Uterine smooth muscle cell (primary cell): ENCODE data around the gene MRPL20. TPM values are rescaled to one million over a fixed set of nuclear protein-coding genes. Genes with fewer than 3 reads are reported as not detected.

Experiments
- total RNA-seq: library from RNA; depleted of rRNA; stranded (reverse); fragments of >200 nt; gene quantifications from 2 replicates; pipeline ENCODE4 v1.2.3, GENCODE V29; 2014

Gene MRPL20
- total RNA-seq = 72.1 and 100 TPM in 2 replicates

DNA sequence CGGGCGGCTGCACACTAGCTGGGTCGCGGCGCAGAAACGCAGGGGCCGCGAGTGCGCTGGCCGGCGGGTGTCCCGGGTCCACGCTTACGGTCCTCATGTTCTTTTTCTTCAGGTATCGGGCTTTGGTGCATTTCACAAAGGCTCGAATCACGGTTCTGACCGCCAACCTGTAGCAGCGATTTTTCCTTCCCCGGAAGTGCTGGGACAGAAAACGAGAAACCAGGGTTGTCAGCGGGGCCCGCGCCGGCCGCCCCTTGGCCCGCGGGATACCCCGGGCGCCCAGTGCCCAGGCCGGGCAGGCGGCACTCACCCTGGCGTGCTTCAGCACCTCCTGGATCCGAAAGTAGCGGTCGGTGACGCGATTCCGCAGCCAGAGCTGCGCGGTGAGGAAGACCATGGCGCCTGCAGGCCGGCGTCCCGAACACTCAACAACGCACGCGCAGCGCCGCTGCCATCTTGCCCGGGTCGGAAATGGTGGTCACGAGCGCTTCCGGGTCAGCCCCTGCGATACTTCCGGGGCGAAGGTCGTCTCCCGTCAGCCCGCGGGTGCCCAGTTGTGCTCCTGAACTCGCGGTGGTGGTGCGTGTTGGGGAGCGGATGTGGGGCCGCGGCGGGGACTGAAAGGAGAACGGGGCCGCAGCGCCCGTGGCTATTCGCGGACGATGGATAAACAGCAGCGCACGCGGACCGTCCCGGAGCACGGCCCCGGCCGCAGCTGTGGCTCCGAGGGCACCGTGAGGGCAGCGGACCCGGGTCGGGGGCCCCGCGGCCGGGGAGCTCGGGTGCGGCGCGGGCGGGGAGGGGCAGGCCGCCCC, at the start of gene MRPL20:
Gene MRPL20, minus strand, starts transcription at position 473 of the 815 bp plus-strand sequence. Its CDS starts 76 bp downstream, at position 397.

DNA sequence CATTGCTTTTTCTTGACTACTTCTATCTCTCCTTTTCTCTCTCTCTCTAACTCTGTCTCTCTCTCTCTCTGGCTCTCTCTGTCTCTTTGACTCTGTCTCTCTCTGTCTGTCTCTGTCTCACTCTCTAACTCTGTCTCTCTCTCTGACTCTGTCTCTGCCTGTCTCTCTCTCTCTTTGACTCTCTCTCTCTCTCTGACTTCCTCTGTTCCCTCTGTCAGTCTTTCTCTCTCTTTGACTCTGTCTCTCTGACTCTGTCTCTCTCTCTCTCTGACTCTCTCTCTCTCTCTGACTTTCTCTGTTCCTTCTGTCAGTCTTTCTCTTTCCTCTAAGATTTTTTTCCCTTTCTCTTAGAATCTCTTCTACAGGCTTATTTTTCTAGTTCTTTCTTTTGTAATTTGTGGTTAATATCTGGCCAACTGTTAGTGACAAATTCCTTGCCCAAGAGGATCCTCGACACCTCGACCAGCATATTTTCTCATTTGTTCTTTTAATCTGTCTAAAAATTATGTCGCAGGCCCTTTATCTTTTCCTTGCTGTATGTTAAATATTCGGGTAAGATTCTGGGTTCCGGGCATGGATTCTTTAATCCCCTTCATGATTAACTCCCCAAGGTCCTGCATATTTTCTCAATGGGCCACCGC, 42.1 kb upstream of the MRPL20 start, which contains the start of gene ATAD3C:
Gene ATAD3C, plus strand, starts transcription at position 591 of the 641 bp plus-strand sequence. CDS start 995 bp downstream, outside the sequence.

DNA sequence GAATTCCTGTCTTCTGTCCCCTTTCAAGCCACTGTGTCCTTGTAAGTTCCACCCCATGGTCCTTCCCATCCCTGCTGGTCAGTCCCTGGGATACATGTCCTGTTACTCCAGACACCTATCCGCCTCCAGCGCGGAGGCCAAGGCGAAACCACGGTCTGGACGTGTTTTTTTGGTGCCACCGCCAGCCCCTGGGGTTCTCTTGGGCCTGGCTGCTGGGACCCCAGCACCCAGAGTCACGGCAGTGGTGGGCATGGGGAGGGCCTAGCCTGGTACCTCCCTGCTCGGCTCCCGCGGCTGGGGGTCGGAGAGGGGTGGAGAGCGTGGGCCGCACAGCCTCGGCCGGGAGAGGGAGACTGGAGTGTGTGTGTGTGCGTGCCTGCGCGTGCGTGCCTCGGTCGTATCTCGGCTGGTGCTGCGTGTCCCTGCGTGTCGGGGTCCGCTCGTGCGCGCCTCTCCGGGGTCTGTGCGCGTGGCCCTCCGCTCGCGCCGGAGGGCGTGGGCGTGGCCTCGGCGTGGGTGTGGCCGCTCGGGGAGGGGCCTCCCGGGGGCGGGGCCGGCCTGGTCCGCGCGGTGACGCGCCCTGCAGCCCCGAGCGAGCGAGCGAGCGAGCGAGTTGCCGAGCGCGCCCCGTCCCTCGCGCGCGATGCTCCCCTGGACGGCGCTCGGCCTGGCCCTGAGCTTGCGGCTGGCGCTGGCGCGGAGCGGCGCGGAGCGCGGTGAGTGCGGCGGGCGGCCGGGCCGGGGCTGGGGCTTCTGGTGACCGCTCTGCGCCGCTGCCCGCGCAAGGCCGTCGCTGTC, 28.2 kb upstream of the MRPL20 start, which contains the start of gene VWA1:
Gene VWA1, plus strand, starts transcription at position 585 of the 798 bp plus-strand sequence. Its CDS starts 59 bp downstream, at position 644.

DNA sequence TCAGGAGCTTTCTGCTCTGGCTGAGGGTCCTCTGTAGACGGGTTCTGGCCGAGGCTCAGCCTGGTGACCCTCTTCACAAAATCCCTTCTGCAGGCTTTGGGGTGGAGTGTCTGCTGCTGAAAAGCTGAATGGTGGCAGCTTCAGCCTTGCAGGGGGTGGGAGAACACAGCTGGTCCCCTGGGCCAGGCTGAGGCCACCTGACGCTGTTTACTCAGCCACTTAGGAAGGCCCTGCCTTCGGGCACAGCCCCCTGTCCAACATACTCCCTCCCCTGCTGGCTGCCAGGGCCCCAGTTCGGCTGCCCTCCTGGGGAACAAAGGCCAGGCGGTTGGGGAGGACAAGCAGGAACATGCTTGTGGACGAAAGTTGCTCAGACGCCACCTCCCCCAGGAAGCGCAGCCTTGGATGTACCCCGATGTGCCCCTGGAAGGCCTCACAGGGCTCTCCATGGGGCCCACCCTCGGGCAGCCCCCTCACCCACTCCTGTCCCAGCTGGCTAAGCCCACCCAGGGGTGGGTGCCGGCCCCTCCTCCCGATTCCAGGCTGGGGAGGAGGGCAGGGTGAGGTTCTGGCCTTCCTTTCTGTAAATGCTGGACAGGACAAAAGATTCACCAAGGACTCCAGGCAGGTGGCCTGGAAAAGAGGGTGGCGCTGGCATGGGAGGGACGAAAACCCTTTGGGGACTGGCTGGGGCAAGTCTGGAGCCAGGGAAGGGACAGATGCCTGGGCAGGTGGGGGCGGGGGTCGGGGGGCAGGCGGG, 14.2 kb upstream of the MRPL20 start, which contains the start of gene ANKRD65:
Gene ANKRD65, minus strand, starts transcription at position 130 of the 760 bp plus-strand sequence. CDS start 271 bp downstream, outside the sequence.

DNA sequence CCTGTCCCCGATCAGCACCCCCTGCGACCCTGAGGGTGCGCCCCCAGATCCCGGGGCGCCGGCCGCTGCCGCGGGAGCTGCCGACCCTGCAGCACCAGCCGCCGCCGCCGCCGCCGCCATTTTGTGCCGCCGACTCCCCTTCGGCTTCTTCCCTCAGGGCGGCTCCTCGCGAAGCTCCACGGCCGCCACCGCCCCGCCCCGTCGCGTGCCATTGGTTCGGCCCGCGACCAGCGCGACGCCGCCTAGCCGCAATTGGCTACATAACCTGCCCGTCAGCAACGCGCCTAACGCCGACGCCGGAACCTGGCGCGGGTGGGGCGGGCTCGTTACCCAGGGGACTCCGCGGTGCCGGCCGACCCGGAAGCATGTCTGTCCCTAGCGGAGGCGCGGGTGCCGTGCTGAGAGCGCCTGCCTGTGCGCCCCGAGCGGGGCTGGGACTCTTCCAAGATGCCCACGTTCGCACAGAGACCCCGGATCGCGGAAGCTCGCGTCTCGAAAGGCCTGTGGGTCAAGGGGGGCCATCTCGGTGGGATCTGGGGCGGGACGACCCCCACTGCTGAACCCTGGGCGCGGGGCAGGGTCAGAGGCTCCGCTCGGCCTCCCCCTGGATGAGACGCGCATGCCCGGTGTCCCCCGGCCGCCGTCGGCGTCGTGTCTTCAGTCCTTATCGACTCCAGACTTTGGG, 7.8 kb downstream of the MRPL20 start, which contains the start of gene CCNL2:
Gene CCNL2, minus strand, starts transcription at position 149 of the 685 bp plus-strand sequence. Its CDS starts 29 bp downstream, at position 120.

DNA sequence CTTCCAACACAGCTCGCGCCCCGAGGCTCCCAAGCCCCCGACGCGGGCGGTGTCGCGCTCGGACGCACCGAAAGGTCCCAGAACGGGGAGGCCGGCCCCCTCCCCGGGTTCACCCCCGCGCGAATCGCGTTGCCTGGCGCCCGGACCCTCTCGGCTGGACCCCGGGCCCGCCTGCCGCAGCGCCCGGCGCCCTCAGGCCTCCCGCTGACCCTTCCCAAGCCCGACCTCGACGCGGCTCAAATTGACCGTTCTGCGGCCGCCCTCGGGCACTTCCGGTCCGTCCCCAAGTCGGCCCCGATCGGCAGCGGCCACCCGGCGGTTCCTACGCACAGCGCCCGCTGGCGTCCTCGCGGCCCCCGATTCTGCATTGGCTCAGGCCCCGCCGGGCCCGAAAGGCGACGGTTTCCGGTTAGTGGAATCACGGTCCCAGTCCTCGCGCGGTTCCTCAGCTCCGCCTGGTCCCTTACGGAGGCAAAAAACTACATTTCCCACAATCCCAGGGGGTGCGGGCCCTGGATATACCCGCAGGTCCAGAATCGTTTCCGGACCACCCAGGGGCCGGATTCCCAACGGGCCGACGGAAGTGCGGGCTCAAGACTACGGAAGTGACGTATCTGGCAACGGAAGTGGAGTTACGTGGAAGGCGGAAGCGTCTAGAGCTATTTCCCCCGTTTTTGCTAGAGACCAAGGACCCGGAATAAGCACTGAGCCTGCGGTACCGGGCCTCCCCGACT, 32.0 kb downstream of the MRPL20 start, which contains the start of gene AURKAIP1:
Gene AURKAIP1, minus strand, starts transcription at position 279 of the 734 bp plus-strand sequence. CDS start 451 bp downstream, outside the sequence.

DNA sequence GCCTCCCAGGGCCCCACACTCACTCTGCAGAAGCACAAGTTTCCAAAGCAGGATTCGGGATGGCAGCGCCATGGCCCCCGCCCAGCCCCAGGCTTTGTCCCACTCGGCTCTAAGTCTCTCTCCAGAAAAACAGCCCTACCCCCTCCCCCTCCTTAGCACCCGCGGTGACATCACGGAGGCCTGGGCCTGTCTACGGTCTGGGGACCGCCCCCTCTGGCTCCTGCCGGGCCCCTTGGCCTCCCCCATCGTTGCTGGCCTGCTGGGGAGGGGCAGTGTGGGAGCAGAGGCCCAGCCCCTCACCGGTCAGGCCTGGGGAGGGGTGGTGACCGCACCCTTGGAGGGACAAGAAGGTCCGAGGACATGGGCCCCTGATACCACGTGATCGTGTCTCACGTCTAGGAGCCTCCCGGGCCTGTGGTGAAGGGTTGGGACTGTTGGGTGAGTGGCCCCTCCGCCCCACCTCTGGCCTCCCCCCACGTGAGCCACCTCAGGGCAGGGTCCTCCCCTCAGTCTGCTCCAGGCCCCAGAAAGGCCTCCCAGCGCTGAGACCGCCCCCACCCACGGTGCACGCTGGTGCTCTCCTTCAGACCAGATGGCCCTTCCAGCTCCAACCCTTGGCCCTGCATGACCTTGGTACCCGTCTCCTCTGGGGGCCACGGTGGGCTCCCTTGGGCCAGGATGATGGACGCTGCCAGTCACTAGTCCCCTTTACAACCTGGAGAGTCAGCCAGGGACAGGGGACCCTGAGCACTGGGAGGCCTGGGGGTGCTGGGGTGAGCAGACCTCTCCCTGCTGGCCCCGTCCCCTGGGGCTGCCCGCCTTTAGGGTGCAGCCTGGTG, 48.4 kb downstream of the MRPL20 start, which contains the start of gene MXRA8:
Gene MXRA8, minus strand, starts transcription at position 123 of the 839 bp plus-strand sequence. Its CDS starts 51 bp downstream, at position 72.

Other genes with a start within 250 kb of the MRPL20 start
- gene TTLL10, start 233.4 kb downstream of the MRPL20 start, total RNA-seq = 0.12 TPM in 1 of 2 replicates, not detected in the other
- 0.12 TPM in 1 of 2 replicates, not detected in the other for gene TNFRSF18, start 200.7 kb downstream of the MRPL20 start, total RNA-seq
- 0.12 TPM in 1 of 2 replicates, not detected in the other for gene TNFRSF4, start 193.1 kb downstream of the MRPL20 start, total RNA-seq
- 100 and 158 TPM in 2 replicates for gene SDF4, start 175.3 kb downstream of the MRPL20 start, total RNA-seq
- gene B3GALT6, start 175.1 kb downstream of the MRPL20 start, total RNA-seq = 32.0 and 35.1 TPM in 2 replicates
- 1.1 and 2.0 TPM in 2 replicates for gene C1QTNF12, start 160.6 kb downstream of the MRPL20 start, total RNA-seq
- gene UBE2J2, start 133.4 kb downstream of the MRPL20 start, total RNA-seq = 37.2 and 51.7 TPM in 2 replicates
- 0.89 and 1.7 TPM in 2 replicates for gene SCNN1D, start 126.9 kb downstream of the MRPL20 start, total RNA-seq
- 38.2 and 64.0 TPM in 2 replicates for gene ACAP3, start 99.4 kb downstream of the MRPL20 start, total RNA-seq
- gene PUSL1, start 98.7 kb downstream of the MRPL20 start, total RNA-seq = 15.0 and 24.8 TPM in 2 replicates
- 56.2 and 67.3 TPM in 2 replicates for gene INTS11, start 82.6 kb downstream of the MRPL20 start, total RNA-seq
- 10.3 and 10.5 TPM in 2 replicates for gene CPTP, start 82.5 kb downstream of the MRPL20 start, total RNA-seq
- 0.11 and 0.12 TPM in 2 replicates for gene TAS1R3, start 76.0 kb downstream of the MRPL20 start, total RNA-seq
- gene DVL1, start 57.9 kb downstream of the MRPL20 start, total RNA-seq = 133 and 150 TPM in 2 replicates
- 203 and 230 TPM in 2 replicates for gene MXRA8, start 48.7 kb downstream of the MRPL20 start, total RNA-seq
- 94.9 and 118 TPM in 2 replicates for gene AURKAIP1, start 32.1 kb downstream of the MRPL20 start, total RNA-seq
- 125 and 147 TPM in 2 replicates for gene CCNL2, start 8.0 kb downstream of the MRPL20 start, total RNA-seq
- gene ANKRD65, start 14.0 kb upstream of the MRPL20 start, total RNA-seq = 0.77 and 0.87 TPM in 2 replicates
- gene VWA1, start 28.4 kb upstream of the MRPL20 start, total RNA-seq = 3.2 and 5.1 TPM in 2 replicates
- gene ATAD3C, start 42.4 kb upstream of the MRPL20 start, total RNA-seq = 0.50 TPM in 1 of 2 replicates, not detected in the other
- gene ATAD3B, start 64.5 kb upstream of the MRPL20 start, total RNA-seq = 16.9 and 35.3 TPM in 2 replicates
- 33.6 and 79.5 TPM in 2 replicates for gene ATAD3A, start 104.9 kb upstream of the MRPL20 start, total RNA-seq
- gene TMEM240, start 133.3 kb upstream of the MRPL20 start, total RNA-seq = 3.3 and 7.2 TPM in 2 replicates
- 62.5 and 67.6 TPM in 2 replicates for gene SSU72, start 167.6 kb upstream of the MRPL20 start, total RNA-seq
- 0.77 and 1.00 TPM in 2 replicates for gene FNDC10, start 192.8 kb upstream of the MRPL20 start, total RNA-seq
- gene MIB2, start 208.2 kb upstream of the MRPL20 start, total RNA-seq = 49.7 and 112 TPM in 2 replicates
- gene MMP23B, start 224.9 kb upstream of the MRPL20 start, total RNA-seq = 1.2 and 4.7 TPM in 2 replicates